ENCODE data around the gene SLC2A13.

DNA sequence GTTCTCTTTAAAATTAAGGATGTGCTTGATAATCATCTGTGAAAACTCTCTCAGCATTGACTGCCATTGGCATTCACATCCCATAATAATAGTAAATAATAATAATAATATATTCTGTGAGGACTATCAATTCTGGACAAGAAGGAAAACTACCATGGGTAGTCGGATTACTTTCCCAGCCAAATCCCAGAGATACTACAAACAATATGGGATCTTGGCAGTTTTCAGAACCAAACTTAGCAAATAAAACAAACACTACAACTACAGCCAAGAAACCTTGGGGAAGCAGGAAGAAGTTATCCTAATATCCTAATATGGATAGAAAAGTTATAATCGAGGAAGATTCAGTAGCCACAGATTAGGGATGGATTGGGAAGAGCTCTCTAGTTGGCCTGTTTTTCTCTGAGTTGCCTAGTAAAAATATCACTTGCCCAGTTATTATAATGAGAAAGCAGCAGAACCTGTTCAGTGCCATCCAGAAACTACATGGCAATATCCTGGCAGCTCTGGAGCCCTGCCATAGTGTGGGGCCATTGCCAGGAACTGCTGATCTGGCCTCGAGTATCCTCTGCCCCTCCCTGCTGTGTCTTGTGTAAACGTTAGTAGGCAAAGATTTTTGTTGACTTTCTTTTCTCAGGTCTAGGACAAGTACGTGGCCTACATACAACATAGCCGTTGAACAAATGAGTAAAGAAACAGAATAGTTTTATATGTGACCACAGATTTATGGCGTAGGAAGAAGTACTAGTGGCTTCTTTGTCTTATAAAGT, 193.5 kb downstream of the SLC2A13 start:
- TF ChIP-seq POLR2A (IDR thresholded peaks at IDR 0.05), result no peak
- TF ChIP-seq, protein P1, sequence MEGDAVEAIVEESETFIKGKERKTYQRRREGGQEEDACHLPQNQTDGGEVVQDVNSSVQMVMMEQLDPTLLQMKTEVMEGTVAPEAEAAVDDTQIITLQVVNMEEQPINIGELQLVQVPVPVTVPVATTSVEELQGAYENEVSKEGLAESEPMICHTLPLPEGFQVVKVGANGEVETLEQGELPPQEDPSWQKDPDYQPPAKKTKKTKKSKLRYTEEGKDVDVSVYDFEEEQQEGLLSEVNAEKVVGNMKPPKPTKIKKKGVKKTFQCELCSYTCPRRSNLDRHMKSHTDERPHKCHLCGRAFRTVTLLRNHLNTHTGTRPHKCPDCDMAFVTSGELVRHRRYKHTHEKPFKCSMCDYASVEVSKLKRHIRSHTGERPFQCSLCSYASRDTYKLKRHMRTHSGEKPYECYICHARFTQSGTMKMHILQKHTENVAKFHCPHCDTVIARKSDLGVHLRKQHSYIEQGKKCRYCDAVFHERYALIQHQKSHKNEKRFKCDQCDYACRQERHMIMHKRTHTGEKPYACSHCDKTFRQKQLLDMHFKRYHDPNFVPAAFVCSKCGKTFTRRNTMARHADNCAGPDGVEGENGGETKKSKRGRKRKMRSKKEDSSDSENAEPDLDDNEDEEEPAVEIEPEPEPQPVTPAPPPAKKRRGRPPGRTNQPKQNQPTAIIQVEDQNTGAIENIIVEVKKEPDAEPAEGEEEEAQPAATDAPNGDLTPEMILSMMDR (IDR thresholded peaks at IDR 0.05), result no peak
